Esophagus muscularis mucosa (tissue), 4 donors: Measurements from ENCODE around the gene PLSCR4.

Source experiments
- CTCF ChIP-seq, 3 experiments: fragments of 200-600 bp in 2 of 3; fragments of 450-650 bp in 1 of 3; sonication (generic) in 2 of 3; IDR thresholded peaks; one replicate each; pipeline ENCODE4 v1.5.1; 2017 to 2019; ENCODE audit warnings: antibody characterized with exemption in 3 of 3, mild to moderate bottlenecking in 2 of 3, moderate library complexity in 1 of 3
- EP300 ChIP-seq: sonication (generic); formaldehyde crosslinking; IDR thresholded peaks from one replicate; pipeline ENCODE4 v1.6.1; 2017; ENCODE audit warnings: antibody characterized with exemption
- POLR2A ChIP-seq: fragments of 450-650 bp; IDR thresholded peaks from one replicate; pipeline ENCODE4 v1.6.1; 2017; ENCODE audit warnings: antibody characterized with exemption, moderate library complexity, mild to moderate bottlenecking, low read depth
- POLR2AphosphoS5 ChIP-seq, 2 donors: sonication (generic); formaldehyde crosslinking; IDR thresholded peaks; one replicate each; pipeline ENCODE4 v1.6.1; 2017; ENCODE audit warnings: antibody characterized with exemption in 2 of 2

- TF ChIP-seq POLR2A = no peak
- no peak for TF ChIP-seq CTCF (IDR thresholded peaks at IDR 0.05)
- no peak for TF ChIP-seq POLR2AphosphoS5 (IDR thresholded peaks at IDR 0.05)
- TF ChIP-seq EP300 = no peak
Measured at GRCh38 chr3:146268535-146269219, 17.8 kb upstream of the PLSCR4 start.
